Measurements from ENCODE around the gene ELMO3. TPM values are rescaled to one million over a fixed set of nuclear protein-coding genes. Genes with fewer than 3 reads are reported as not detected.

The ELMO3 gene
- total RNA-seq, 1 experiment from 2014 or later: 45.8 TPM

- Histone ChIP-seq H2AFZ (ENCODE audit: low read depth, low read length, poor library complexity, severe bottlenecking) (no peak overlapping the region), H4K20me1 (ENCODE audit: insufficient read depth) (no peaks in the 10 kb centered on the region), H3K9ac (ENCODE audit: low read length) (peak overlapping the region; percentile 90), H3K9me2 (ENCODE audit: insufficient read depth) (no peaks in the 10 kb centered on the region), H3K36me3 (ENCODE audit: control insufficient read depth in 1 of 2, insufficient read depth in 2 of 2, low read length in 2 of 2) (no peaks in the 10 kb centered on the region), H3K4me3 (replicated peaks in 1 of 2; ENCODE audit: low read depth in 1 of 2, low read length in 2 of 2) (peak overlapping the region; percentile 80 to 98), H3K79me2 (ENCODE audit: insufficient read depth, low read length) (no peaks in the 10 kb centered on the region; the same call in 1 of the 2 replicates), H3K9me3 (ENCODE audit: control insufficient read depth in 1 of 2, insufficient read depth in 1 of 2, low read depth in 1 of 2, low read length in 2 of 2) (no peaks in the 10 kb centered on the region), H3K27ac (ENCODE audit: low read depth, low read length) (peak overlapping the region; percentile 69), H3K4me2 (ENCODE audit: low read length) (peak overlapping the region; percentile 86), H3K4me1 (ENCODE audit: control insufficient read depth in 1 of 2, insufficient read depth in 2 of 2, low read length in 2 of 2) (peaks cover 11 to 35% of the 10 kb centered on the region in 2 experiments; a peak in 3 of 4 replicates), H3K27me3 (ENCODE audit: insufficient read depth, low read length) (no peaks in the 10 kb centered on the region)
- ATAC-seq (peak; percentile 38), DNase-seq (ENCODE audit: low read depth, low spot score) (no peak)
- BruUV-seq (replicated peaks): TSS peak; percentile 44
- ChIA-PET RAD21 (ENCODE audit: low non-redundant PET in 1 of 2, low total read pairs in 2 of 2, uncharacterized antibody in 2 of 2, unreplicated experiment in 2 of 2) (interaction anchor here (0.7 to 1.2 kb wide), 2 partner anchors 141 kb away, joined by 3 read pairs; no protein-coding TSS in a partner anchor), CTCF (interaction anchor here (0.6 to 5.7 kb wide), 7 partner anchors 8 to 198 kb away, joined by 3 to 52 read pairs (median 8); partner anchors contain the start of genes B3GNT9, CES3 and NOL3), POLR2A (interaction anchor here (0.6 to 2.7 kb wide), 3 partner anchors 8 to 13 kb away, joined by 3 to 17 read pairs (median 4); partner anchors contain the start of genes B3GNT9 and NOL3)
- TF ChIP-seq ZFX (IDR thresholded peaks at IDR 0.05) (no peak), CBX3 (IDR thresholded peaks at IDR 0.05; ENCODE audit: low read depth) (no peak), ATF3 (IDR thresholded peaks at IDR 0.05) (no peak), POLR2AphosphoS5 (IDR thresholded peaks at IDR 0.05; ENCODE audit: low read depth, low read length) (no peak), EZH2 (IDR thresholded peaks at IDR 0.05) (no peak), SIN3A (IDR thresholded peaks at IDR 0.05; ENCODE audit: low read depth) (no peak), POLR2A (IDR thresholded peaks at IDR 0.05; ENCODE audit: borderline replicate concordance, extremely low read depth, insufficient read depth, insufficient read length) (no peak)
- intact Hi-C loops (cut with micrococcal nuclease): loop anchor here (5.0 kb wide), 1 partner anchor 207 kb away; no protein-coding TSS in a partner anchor
Observed at GRCh38 chr16:67158637-67159600, 40.0 kb upstream of the ELMO3 start.

- ATAC-seq (no peak), DNase-seq (ENCODE audit: low read depth, low spot score) (no peak)
- intact Hi-C loops (cut with micrococcal nuclease): no loop called here
- ChIA-PET RAD21 (ENCODE audit: low non-redundant PET in 1 of 2, low total read pairs in 2 of 2, uncharacterized antibody in 2 of 2, unreplicated experiment in 2 of 2) (no interaction called here), POLR2A (interaction anchor here (0.5 to 2.7 kb wide), 3 partner anchors 9 to 235 kb away, joined by 3 to 17 read pairs (median 11); partner anchors contain the start of gene NOL3), CTCF (interaction anchor here (3.4 to 5.7 kb wide), 2 partner anchors 7 to 144 kb away, joined by 21 to 52 read pairs; partner anchors contain the start of gene NOL3)
- Histone ChIP-seq H3K9me2 (ENCODE audit: insufficient read depth) (no peaks in the 10 kb centered on the region), H3K9ac (ENCODE audit: low read length) (peak overlapping the region; percentile 90), H3K36me3 (ENCODE audit: control insufficient read depth in 1 of 2, insufficient read depth in 2 of 2, low read length in 2 of 2) (no peaks in the 10 kb centered on the region), H2AFZ (ENCODE audit: low read depth, low read length, poor library complexity, severe bottlenecking) (no peak overlapping the region), H3K27me3 (ENCODE audit: insufficient read depth, low read length) (no peaks in the 10 kb centered on the region), H3K27ac (ENCODE audit: low read depth, low read length) (peak overlapping the region; percentile 36; the same call in 1 of the 2 replicates), H3K4me2 (ENCODE audit: low read length) (peak overlapping the region; percentile 86), H3K4me1 (ENCODE audit: control insufficient read depth in 1 of 2, insufficient read depth in 2 of 2, low read length in 2 of 2) (peaks cover 21 to 36% of the 10 kb centered on the region in 2 experiments), H3K79me2 (ENCODE audit: insufficient read depth, low read length) (no peaks in the 10 kb centered on the region; the same call in 1 of the 2 replicates), H4K20me1 (ENCODE audit: insufficient read depth) (no peaks in the 10 kb centered on the region), H3K4me3 (replicated peaks in 1 of 2; ENCODE audit: low read depth in 1 of 2, low read length in 2 of 2) (peak overlapping the region; percentile 80 to 98), H3K9me3 (ENCODE audit: control insufficient read depth in 1 of 2, insufficient read depth in 1 of 2, low read depth in 1 of 2, low read length in 2 of 2) (no peaks in the 10 kb centered on the region)
- no TSS peak for BruUV-seq (replicated peaks)
- TF ChIP-seq JUND (IDR thresholded peaks at IDR 0.05): no peak
- no peak for TF ChIP-seq CBX3 (IDR thresholded peaks at IDR 0.05; ENCODE audit: low read depth)
Observed at GRCh38 chr16:67161595-67162058, 37.3 kb upstream of the ELMO3 start.

All from HCT116 (cell line).